ENCODE results near the gene APOL6.

APOL6 gene

GRCh38 chr22:35638410-35638809 is 9.8 kb upstream of the APOL6 start:
- no peak overlapping the region for H3K27ac ChIP-seq
- TF ChIP-seq ZFX (IDR thresholded peaks at IDR 0.05) (no peak), CTCF (conservative IDR thresholded peaks at IDR 0.05) (no peak)

- no peak overlapping the region for H3K27ac ChIP-seq
- no peak for TF ChIP-seq ZFX (IDR thresholded peaks at IDR 0.05)
Observed at GRCh38 chr22:35641494-35642120, 6.6 kb upstream of the APOL6 start.

GRCh38 chr22:35642305-35642741 is 5.9 kb upstream of the APOL6 start:
- H3K27ac ChIP-seq: no peak overlapping the region
- TF ChIP-seq ZFX (IDR thresholded peaks at IDR 0.05) (no peak), CTCF (conservative IDR thresholded peaks at IDR 0.05) (no peak)

GRCh38 chr22:35643991-35644390 is 4.3 kb upstream of the APOL6 start:
- H3K27ac ChIP-seq: no peak overlapping the region
- TF ChIP-seq ZFX (IDR thresholded peaks at IDR 0.05) (no peak), CTCF (conservative IDR thresholded peaks at IDR 0.05) (no peak)

GRCh38 chr22:35645646-35646045 is 2.6 kb upstream of the APOL6 start:
- no peak for TF ChIP-seq ZFX (IDR thresholded peaks at IDR 0.05)
- TF ChIP-seq CTCF (conservative IDR thresholded peaks at IDR 0.05): no peak
- H3K27ac ChIP-seq: no peak overlapping the region

GRCh38 chr22:35649026-35649553 is 844 bp downstream of the APOL6 start:
- no peak for TF ChIP-seq CTCF (conservative IDR thresholded peaks at IDR 0.05)
- TF ChIP-seq ZFX (IDR thresholded peaks at IDR 0.05): no peak
- H3K27ac ChIP-seq: no peak overlapping the region

- TF ChIP-seq CTCF (conservative IDR thresholded peaks at IDR 0.05): no peak
- no peak overlapping the region for H3K27ac ChIP-seq
Observed at GRCh38 chr22:35649636-35650250, 1.5 kb downstream of the APOL6 start.

GRCh38 chr22:35651085-35651484 is 2.8 kb downstream of the APOL6 start:
- H3K27ac ChIP-seq: no peak overlapping the region
- no peak for TF ChIP-seq ZFX (IDR thresholded peaks at IDR 0.05)
- no peak for TF ChIP-seq CTCF (conservative IDR thresholded peaks at IDR 0.05)
